Measurements from ENCODE around the gene MUC6.
"Not testable (repeated sequence)": the region's sequence is repeated elsewhere in the genome, so short reads cannot be mapped to it uniquely, and the experiment has no call there.

MUC6 gene

DNA sequence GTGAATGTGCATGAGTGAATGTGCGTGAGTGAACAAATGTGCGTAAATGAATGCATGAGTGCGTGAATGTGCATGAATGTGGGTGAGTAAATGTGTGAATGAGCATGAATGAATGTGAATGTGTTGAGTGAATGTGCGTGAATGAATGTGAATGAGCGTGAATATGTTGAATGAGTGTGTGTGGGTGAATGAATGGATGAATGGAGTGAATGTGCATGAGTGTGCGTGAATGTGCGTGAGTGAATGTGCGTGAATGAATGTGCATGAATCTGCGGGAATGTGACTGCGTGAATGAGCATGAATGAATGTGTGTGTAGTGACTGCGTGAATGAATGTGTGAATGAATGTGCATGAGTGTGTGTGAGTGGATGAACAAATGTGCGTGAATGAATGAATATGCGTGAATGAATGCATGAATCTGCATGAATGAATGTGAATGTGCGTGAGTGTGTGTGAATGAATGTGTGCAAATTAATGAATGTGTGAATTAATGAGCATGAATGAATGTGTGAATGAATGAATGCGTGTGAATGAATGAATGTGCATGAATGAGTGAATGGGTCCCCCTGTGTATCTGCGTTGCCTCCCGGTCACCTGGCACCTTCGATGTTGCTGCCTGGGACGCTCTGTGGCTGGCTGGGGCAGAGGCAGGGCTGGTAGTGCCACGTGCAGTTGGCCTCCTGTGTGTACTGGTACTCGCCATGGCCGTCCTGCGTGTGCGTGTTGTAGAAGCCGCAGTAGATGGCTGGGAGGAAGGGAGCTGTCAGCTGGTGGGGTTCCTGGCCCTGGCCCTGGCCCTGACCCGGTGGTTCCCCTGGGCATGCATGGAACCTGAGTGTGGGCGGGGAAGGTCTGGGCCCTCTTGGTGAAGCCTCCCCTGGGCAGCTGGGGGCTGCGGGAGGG lies 13.4 kb downstream of the MUC6 start:
- TF ChIP-seq CTCF (IDR thresholded peaks at IDR 0.05; ENCODE audit: insufficient read depth, low read depth, low read length, missing control alignments) = no peak
- no peak overlapping the region for H3K4me3 ChIP-seq (ENCODE audit: low read length)
- DNase-seq (ENCODE audit: low read depth) = no peak

DNA sequence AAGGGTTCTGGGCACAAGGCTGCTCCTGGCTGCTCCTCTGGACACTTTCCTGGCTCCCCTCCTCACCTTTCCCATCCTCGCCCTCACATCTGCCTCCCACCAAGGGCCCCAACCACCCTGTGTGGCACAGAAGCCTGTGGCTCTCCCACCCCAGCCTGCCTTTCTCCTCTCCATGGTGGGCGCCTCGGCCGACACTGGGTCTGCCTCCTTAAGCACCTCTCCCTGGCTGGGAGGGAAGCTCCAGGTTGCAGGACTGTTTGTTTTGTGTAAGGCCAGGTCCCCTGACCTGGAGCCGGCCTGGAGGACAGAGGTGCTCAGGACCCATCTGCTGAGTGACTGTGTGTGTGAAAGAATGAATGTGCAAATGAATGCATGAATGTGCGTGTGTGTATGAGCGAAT lies 14.1 kb downstream of the MUC6 start:
- DNase-seq (ENCODE audit: low read depth) = no peak
- TF ChIP-seq CTCF (IDR thresholded peaks at IDR 0.05; ENCODE audit: insufficient read depth, low read depth, low read length, missing control alignments) = no peak
- H3K4me3 ChIP-seq (ENCODE audit: low read length) = no peak overlapping the region

DNA sequence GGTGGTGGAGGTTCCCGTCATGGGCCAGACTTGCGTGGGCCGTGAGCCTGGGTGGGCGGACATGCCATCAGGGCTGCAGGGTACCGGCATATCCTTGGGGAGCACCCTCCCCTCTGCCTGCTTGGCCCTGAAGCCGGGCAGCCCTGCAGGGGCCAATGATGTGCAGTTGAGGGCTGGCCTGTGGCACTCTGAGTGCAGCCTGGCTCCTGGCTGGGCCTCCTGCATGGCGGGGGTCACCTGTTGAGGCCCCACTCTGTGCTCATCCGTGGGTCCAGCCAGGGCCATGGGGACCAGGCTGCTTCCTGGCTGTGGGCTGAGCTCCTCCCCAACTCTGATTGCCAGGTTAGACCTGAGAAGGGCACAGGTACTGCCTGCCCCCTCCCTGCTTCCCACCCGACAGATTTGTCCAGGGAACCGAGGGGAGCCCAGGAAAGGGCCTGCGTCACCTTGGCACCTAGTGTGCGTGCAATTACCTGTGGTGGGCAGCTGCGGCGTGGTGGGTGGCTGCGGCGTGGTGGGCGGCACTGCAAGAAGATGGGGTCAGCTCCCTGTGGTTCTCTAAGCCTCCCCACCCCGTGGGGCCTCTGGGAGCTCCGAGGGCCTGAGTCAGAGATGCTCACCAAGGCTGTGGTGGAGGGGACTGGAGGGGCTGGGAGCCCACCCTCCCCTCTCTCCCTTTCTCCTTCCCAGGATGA lies 16.2 kb downstream of the MUC6 start:
- no peak for DNase-seq (ENCODE audit: low read depth)
- H3K4me3 ChIP-seq (ENCODE audit: low read length) = no peak overlapping the region
- TF ChIP-seq CTCF (IDR thresholded peaks at IDR 0.05; ENCODE audit: insufficient read depth, low read depth, low read length, missing control alignments) = no peak

DNA sequence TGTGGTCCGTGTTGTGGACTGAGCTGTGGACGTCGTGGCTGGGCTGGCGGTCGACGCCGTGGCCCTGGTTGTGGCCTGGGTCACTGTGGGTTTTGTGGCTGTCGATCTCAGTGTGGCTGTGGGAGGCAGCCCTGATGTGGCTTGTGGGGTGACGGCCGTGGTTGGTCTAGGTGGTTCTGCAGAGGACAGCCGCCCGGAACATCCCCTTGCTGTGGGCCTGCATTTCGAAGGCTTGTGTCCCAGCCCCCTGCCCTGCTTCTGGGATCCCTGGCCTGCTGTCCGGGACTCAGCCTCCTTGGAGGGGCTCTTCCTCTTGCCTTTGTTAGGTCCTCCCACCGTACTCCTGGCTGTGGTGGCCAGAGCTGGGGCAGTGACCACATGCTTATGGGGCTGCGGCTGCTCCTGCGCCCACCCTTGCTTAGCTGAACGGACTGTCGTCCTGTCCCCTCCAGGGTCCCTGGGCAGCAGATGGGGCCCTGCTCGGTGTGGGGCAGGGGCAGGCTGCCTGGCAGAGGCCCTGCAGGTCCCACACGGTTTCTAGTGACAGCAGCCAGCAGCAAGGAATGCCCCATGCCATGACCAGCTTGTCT lies 17.1 kb downstream of the MUC6 start:
- TF ChIP-seq CTCF (IDR thresholded peaks at IDR 0.05; ENCODE audit: insufficient read depth, low read depth, low read length, missing control alignments) = no peak
- DNase-seq (ENCODE audit: low read depth) = no peak
- H3K4me3 ChIP-seq (ENCODE audit: low read length) = no peak overlapping the region

- DNase-seq (ENCODE audit: low read depth) = no peak
- H3K4me3 ChIP-seq (ENCODE audit: low read length) = no peak overlapping the region
- TF ChIP-seq CTCF (IDR thresholded peaks at IDR 0.05; ENCODE audit: insufficient read depth, low read depth, low read length, missing control alignments) = no peak
These were observed 18.4 kb downstream of the MUC6 start for GRCh38 chr11:1018091-1018490.

DNA sequence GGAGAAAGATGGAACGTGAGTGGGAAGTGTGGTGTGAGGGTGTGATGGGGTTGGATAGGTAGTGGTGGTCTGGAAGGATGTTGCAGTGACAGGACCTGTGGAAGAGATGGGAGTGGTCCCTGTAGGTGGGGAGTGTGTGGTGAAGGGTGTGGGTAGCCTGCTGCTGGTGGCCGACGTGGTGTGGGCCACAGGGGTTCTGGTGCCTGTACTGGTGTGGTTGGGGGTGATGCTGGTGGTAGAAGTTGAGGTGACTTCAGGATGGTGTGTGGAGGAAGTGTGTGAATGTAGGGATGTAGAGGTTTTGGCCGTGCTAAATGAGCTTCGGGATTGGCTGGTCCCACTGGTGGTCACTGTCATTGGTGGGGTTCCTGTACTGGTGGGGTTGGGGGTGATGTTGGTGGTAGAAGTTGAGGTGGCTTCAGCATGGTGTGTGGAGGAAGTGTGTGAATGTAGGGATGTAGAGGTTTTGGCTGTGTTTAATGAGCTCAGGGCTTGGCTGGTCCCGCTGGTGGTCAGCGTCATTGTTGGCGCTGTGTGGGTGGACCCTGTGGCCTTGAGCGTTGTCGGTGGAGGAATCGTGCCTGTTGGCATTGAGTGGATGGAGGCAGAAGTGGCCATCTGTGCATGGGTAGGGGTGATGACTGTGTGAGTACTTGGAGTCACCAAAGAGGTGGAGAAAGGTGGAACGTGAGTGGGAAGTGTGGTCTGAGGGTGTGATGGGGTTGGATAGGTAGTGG lies 19.1 kb downstream of the MUC6 start:
- peak; percentile 13 for DNase-seq (ENCODE audit: low read depth)
- TF ChIP-seq CTCF (IDR thresholded peaks at IDR 0.05; ENCODE audit: insufficient read depth, low read depth, low read length, missing control alignments) = no peak
- H3K4me3 ChIP-seq (ENCODE audit: low read length) = no peak overlapping the region

GRCh38 chr11:1016610-1017126 lies 19.9 kb downstream of the MUC6 start:
- H3K4me3 ChIP-seq (ENCODE audit: low read length); DNase-seq (ENCODE audit: low read depth): not testable (repeated sequence)

Data from epithelial cell of esophagus (primary cell).